Liver (tissue), 9 donors: ENCODE data around the gene ARID4B. TPM values are rescaled to one million over a fixed set of nuclear protein-coding genes. Genes with fewer than 3 reads are reported as not detected.

Source experiments
- DNase-seq: peaks from one replicate; pipeline ENCODE4 v3.0.0-alpha.2; 2017; ENCODE audit warnings: low spot score
- H3K27ac ChIP-seq, 2 donors: one replicate each; pipeline ENCODE4 v1.7.0; 2013; ENCODE audit warnings: inconsistent platforms in 2 of 2, low read length in 2 of 2, control low read depth in 1 of 2, low read depth in 1 of 2, mild to moderate bottlenecking in 1 of 2
- H3K27me3 ChIP-seq, 4 donors: one replicate each; pipeline versions ENCODE4 v1.6.1 to v1.7.0; 2013; ENCODE audit warnings: low read length in 3 of 4, inconsistent platforms in 1 of 4, mild to moderate bottlenecking in 1 of 4, moderate library complexity in 1 of 4; ENCODE audit not compliant: control insufficient read depth in 4 of 4, insufficient read depth in 4 of 4
- H3K36me3 ChIP-seq, 4 donors: one replicate each; pipeline versions ENCODE4 v1.6.1 to v1.7.0; 2013; ENCODE audit warnings: low read length in 3 of 4, mild to moderate bottlenecking in 3 of 4, low read depth in 1 of 4, moderate library complexity in 1 of 4; ENCODE audit not compliant: control insufficient read depth in 4 of 4, insufficient read depth in 3 of 4
- H3K4me1 ChIP-seq, 4 donors: one replicate each; pipeline versions ENCODE4 v1.6.1 to v1.7.0; 2013; ENCODE audit warnings: low read length in 3 of 4, mild to moderate bottlenecking in 3 of 4, moderate library complexity in 1 of 4; ENCODE audit not compliant: control insufficient read depth in 4 of 4, insufficient read depth in 4 of 4
- H3K4me3 ChIP-seq, 3 donors: one replicate each; pipeline versions ENCODE4 v1.6.1 to v1.7.0; 2013; ENCODE audit warnings: low read length in 3 of 3, control low read depth in 1 of 3, low read depth in 1 of 3, mild to moderate bottlenecking in 1 of 3
- H3K9ac ChIP-seq, 2 donors: one replicate each; pipeline ENCODE4 v1.7.0; 2013; ENCODE audit warnings: low read length in 2 of 2, mild to moderate bottlenecking in 2 of 2, moderate library complexity in 2 of 2, control low read depth in 1 of 2, low read depth in 1 of 2
- H3K9me3 ChIP-seq, 4 donors: one replicate each; pipeline versions ENCODE4 v1.6.1 to v1.7.0; 2013; ENCODE audit warnings: low read length in 3 of 4; ENCODE audit not compliant: control insufficient read depth in 4 of 4
- EGR1 ChIP-seq, 2 donors: IDR thresholded peaks; 2 replicates each; pipeline ENCODE4 v1.6.1; 2016 to 2018; ENCODE audit warnings: antibody characterized with exemption in 2 of 2, low read depth in 2 of 2
- FOXA1 ChIP-seq: IDR thresholded peaks from 2 replicates; pipeline ENCODE4 v1.6.1; 2016; ENCODE audit warnings: antibody characterized with exemption
- FOXA2 ChIP-seq: IDR thresholded peaks from 2 replicates; pipeline ENCODE4 v1.6.1; 2016; ENCODE audit warnings: antibody characterized with exemption
- GABPA ChIP-seq, 2 donors: IDR thresholded peaks in 1 of 2; conservative IDR thresholded peaks in 1 of 2; 2 replicates each; pipeline ENCODE4 v1.6.1; 2016; ENCODE audit warnings: antibody characterized with exemption in 2 of 2, mild to moderate bottlenecking in 1 of 2, moderate library complexity in 1 of 2
- HNF4A ChIP-seq, 2 donors: conservative IDR thresholded peaks; 2 replicates each; pipeline ENCODE4 v1.6.1; 2016; ENCODE audit warnings: antibody characterized with exemption in 2 of 2, mild to moderate bottlenecking in 2 of 2
- HNF4G ChIP-seq: IDR thresholded peaks from 2 replicates; pipeline ENCODE4 v1.6.1; 2016; ENCODE audit warnings: antibody characterized with exemption
- JUND ChIP-seq, 2 donors: IDR thresholded peaks; 2 replicates each; pipeline ENCODE4 v1.6.1; 2016; ENCODE audit warnings: antibody characterized with exemption in 2 of 2
- NR2F2 ChIP-seq: IDR thresholded peaks from 2 replicates; pipeline ENCODE4 v1.6.1; 2016; ENCODE audit warnings: antibody characterized with exemption
- RAD21 ChIP-seq, 2 donors: IDR thresholded peaks; 2 replicates each; pipeline ENCODE4 v1.6.1; 2016; ENCODE audit warnings: antibody characterized with exemption in 2 of 2, mild to moderate bottlenecking in 2 of 2
- RXRA ChIP-seq, 2 donors: IDR thresholded peaks; 2 replicates each; pipeline ENCODE4 v1.6.1; 2017 to 2018; ENCODE audit warnings: antibody characterized with exemption in 2 of 2, mild to moderate bottlenecking in 1 of 2
- SP1 ChIP-seq: IDR thresholded peaks from 2 replicates; pipeline ENCODE4 v1.6.1; 2018; ENCODE audit warnings: antibody characterized with exemption, mild to moderate bottlenecking
- TAF1 ChIP-seq: conservative IDR thresholded peaks from 2 replicates; pipeline ENCODE4 v1.6.1; 2016; ENCODE audit warnings: antibody characterized with exemption, mild to moderate bottlenecking
- YY1 ChIP-seq: IDR thresholded peaks from 2 replicates; pipeline ENCODE4 v1.6.1; 2016; ENCODE audit warnings: antibody characterized with exemption, mild to moderate bottlenecking
- WGBS: extraction: QIAGEN DNeasy Blood & Tissue Kit; methylation state at CpG from one replicate; pipeline ENCODE4 v1.1.7; 2013; 5-methylcytosine and 5-hydroxymethylcytosine counted together
- polyA plus RNA-seq, 2 donors: library from polyadenylated mRNA; stranded (reverse) in 1 of 2; unstranded in 1 of 2; fragments of 200-250 nt in 1 of 2; fragments of >200 nt in 1 of 2; fragmentation: Nextera tagmentation in 1 of 2; extraction: Ambion mirVana in 1 of 2; gene quantifications; one replicate each; pipeline versions ENCODE4 v1.2.1 to v1.2.3, GENCODE V29; 2013 to 2015
- total RNA-seq, 2 donors: library from RNA; depleted of rRNA; stranded (reverse); fragments of >200 nt; gene quantifications; one replicate each; pipeline ENCODE4 v1.2.3, GENCODE V29; 2014
- TF ChIP-seq, protein P1 (sequence below): IDR thresholded peaks from 2 replicates; pipeline ENCODE4 v1.6.1; 2016; ENCODE audit warnings: antibody characterized with exemption
- TF ChIP-seq, protein P2 (sequence below): IDR thresholded peaks from 2 replicates; pipeline ENCODE4 v1.6.1; 2016; ENCODE audit warnings: antibody characterized with exemption, mild to moderate bottlenecking
- TF ChIP-seq, protein P3 (sequence below): fragments of 150-350 bp; IDR thresholded peaks from 2 replicates; pipeline ENCODE4 v1.5.1; 2017; ENCODE audit warnings: improper control_type of control experiment, low read depth, low read length; ENCODE audit not compliant: missing input control
- TF ChIP-seq, protein P4 (sequence below): IDR thresholded peaks from 2 replicates; pipeline ENCODE4 v1.6.1; 2016; ENCODE audit warnings: antibody characterized with exemption
- TF ChIP-seq, protein P5 (sequence below): IDR thresholded peaks from 2 replicates; pipeline ENCODE4 v1.6.1; 2016; ENCODE audit warnings: antibody characterized with exemption
- donor health status: healthy.
- donor health status: healthy.
- donor health status: healthy.
- donor health status: healthy.
- donor health status: healthy.

The ARID4B gene
- total and polyA plus RNA-seq, 4 donors: 4.2 to 27.3 (median 21.3) TPM

DNA sequence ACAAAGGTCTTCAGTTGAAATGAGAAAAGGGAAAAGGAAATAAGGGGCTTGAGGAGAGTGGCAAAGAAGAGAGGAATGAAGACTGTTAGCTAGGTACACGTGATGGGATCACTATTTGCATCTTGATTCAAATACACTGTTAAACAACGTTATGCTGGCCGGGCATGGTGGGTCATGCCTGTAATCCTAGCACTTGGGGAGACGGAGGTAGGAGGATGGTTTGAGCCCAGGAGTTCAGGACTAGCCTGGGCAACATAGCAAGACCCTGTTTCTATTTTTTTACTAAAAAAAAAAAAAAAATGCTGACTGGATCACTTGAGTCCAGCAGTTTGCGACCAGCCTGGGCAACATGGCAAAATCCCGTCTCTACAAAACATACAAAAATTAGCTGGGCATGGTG is 169.3 kb downstream of the ARID4B start (continued):
- no peak for TF ChIP-seq RAD21 (IDR thresholded peaks at IDR 0.05)
- no peak for TF ChIP-seq HNF4G
- no peak for TF ChIP-seq HNF4A (conservative IDR thresholded peaks at IDR 0.05)
- no peak for TF ChIP-seq GABPA (IDR thresholded peaks at IDR 0.05 in 1 of 2, conservative IDR thresholded peaks at IDR 0.05 in 1 of 2)

DNA sequence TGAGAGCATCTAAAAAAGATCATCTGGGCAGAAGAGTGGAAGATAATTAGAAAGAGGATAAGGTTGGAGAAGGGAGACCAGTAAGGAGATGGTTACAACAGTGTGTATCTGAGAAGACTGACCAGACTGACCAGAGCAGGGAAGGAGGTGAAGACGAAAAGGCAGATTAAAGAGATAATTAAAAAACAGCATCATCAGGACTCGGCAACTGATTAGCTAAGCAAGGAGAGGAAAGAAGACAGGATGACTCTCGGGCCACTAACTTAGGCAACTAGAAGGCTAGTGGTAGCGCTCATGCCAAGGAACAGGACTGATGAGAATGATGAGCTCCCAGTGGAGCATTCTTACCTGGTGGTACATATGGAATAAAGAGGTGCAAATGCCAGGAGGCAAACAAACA is 170.8 kb downstream of the ARID4B start:
- peaks cover 4 to 13% (median 7%) of the 10 kb centered on the region in 4 donors for H3K4me1 ChIP-seq
- H3K9me3 ChIP-seq: no peaks in the 10 kb centered on the region
- DNase-seq: no peak
- peaks cover 0 to 28% (median 25%) of the 10 kb centered on the region in 4 donors for H3K36me3 ChIP-seq
- WGBS: 95% methylated on average over 4 of the region's 4 CpGs
- H3K27ac ChIP-seq: no peak overlapping the region
- TF ChIP-seq YY1: no peak
- no peak for TF ChIP-seq HNF4G
- TF ChIP-seq, protein P1, sequence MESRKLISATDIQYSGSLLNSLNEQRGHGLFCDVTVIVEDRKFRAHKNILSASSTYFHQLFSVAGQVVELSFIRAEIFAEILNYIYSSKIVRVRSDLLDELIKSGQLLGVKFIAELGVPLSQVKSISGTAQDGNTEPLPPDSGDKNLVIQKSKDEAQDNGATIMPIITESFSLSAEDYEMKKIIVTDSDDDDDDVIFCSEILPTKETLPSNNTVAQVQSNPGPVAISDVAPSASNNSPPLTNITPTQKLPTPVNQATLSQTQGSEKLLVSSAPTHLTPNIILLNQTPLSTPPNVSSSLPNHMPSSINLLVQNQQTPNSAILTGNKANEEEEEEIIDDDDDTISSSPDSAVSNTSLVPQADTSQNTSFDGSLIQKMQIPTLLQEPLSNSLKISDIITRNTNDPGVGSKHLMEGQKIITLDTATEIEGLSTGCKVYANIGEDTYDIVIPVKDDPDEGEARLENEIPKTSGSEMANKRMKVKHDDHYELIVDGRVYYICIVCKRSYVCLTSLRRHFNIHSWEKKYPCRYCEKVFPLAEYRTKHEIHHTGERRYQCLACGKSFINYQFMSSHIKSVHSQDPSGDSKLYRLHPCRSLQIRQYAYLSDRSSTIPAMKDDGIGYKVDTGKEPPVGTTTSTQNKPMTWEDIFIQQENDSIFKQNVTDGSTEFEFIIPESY: no peak
- TF ChIP-seq, protein P2, sequence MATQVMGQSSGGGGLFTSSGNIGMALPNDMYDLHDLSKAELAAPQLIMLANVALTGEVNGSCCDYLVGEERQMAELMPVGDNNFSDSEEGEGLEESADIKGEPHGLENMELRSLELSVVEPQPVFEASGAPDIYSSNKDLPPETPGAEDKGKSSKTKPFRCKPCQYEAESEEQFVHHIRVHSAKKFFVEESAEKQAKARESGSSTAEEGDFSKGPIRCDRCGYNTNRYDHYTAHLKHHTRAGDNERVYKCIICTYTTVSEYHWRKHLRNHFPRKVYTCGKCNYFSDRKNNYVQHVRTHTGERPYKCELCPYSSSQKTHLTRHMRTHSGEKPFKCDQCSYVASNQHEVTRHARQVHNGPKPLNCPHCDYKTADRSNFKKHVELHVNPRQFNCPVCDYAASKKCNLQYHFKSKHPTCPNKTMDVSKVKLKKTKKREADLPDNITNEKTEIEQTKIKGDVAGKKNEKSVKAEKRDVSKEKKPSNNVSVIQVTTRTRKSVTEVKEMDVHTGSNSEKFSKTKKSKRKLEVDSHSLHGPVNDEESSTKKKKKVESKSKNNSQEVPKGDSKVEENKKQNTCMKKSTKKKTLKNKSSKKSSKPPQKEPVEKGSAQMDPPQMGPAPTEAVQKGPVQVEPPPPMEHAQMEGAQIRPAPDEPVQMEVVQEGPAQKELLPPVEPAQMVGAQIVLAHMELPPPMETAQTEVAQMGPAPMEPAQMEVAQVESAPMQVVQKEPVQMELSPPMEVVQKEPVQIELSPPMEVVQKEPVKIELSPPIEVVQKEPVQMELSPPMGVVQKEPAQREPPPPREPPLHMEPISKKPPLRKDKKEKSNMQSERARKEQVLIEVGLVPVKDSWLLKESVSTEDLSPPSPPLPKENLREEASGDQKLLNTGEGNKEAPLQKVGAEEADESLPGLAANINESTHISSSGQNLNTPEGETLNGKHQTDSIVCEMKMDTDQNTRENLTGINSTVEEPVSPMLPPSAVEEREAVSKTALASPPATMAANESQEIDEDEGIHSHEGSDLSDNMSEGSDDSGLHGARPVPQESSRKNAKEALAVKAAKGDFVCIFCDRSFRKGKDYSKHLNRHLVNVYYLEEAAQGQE: no peak
- TF ChIP-seq, protein P3, sequence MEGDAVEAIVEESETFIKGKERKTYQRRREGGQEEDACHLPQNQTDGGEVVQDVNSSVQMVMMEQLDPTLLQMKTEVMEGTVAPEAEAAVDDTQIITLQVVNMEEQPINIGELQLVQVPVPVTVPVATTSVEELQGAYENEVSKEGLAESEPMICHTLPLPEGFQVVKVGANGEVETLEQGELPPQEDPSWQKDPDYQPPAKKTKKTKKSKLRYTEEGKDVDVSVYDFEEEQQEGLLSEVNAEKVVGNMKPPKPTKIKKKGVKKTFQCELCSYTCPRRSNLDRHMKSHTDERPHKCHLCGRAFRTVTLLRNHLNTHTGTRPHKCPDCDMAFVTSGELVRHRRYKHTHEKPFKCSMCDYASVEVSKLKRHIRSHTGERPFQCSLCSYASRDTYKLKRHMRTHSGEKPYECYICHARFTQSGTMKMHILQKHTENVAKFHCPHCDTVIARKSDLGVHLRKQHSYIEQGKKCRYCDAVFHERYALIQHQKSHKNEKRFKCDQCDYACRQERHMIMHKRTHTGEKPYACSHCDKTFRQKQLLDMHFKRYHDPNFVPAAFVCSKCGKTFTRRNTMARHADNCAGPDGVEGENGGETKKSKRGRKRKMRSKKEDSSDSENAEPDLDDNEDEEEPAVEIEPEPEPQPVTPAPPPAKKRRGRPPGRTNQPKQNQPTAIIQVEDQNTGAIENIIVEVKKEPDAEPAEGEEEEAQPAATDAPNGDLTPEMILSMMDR: no peak
- TF ChIP-seq FOXA2: no peak
- TF ChIP-seq NR2F2: no peak
- TF ChIP-seq GABPA (IDR thresholded peaks at IDR 0.05 in 1 of 2, conservative IDR thresholded peaks at IDR 0.05 in 1 of 2): no peak
- no peak for TF ChIP-seq RAD21 (IDR thresholded peaks at IDR 0.05)
- no peak for TF ChIP-seq EGR1 (IDR thresholded peaks at IDR 0.05; ENCODE audit: low read depth in 2 of 2)
- TF ChIP-seq TAF1: no peak
- TF ChIP-seq FOXA1: no peak
- no peak for TF ChIP-seq SP1
- TF ChIP-seq, protein P4, sequence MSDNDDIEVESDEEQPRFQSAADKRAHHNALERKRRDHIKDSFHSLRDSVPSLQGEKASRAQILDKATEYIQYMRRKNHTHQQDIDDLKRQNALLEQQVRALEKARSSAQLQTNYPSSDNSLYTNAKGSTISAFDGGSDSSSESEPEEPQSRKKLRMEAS: no peak
- TF ChIP-seq RXRA (IDR thresholded peaks at IDR 0.05): no peak
- no peak for TF ChIP-seq HNF4A (conservative IDR thresholded peaks at IDR 0.05)
- TF ChIP-seq, protein P5, sequence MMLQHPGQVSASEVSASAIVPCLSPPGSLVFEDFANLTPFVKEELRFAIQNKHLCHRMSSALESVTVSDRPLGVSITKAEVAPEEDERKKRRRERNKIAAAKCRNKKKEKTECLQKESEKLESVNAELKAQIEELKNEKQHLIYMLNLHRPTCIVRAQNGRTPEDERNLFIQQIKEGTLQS: no peak
- TF ChIP-seq JUND (IDR thresholded peaks at IDR 0.05): no peak
- H3K9ac ChIP-seq: no peak overlapping the region
- H3K4me3 ChIP-seq: no peak overlapping the region
- H3K27me3 ChIP-seq: no peaks in the 10 kb centered on the region
